IPS-18c (cell line): ENCODE data around the gene OR2T34.
"Not testable (repeated sequence)": the region's sequence is repeated elsewhere in the genome, so short reads cannot be mapped to it uniquely, and the experiment has no call there.

Experiments
- H3K4me3 ChIP-seq: 2 replicates; pipeline ENCODE4 v1.7.0; 2013; ENCODE audit warnings: low read depth, mild to moderate bottlenecking, low read length, moderate library complexity; ENCODE audit not compliant: insufficient read depth
- H3K9me3 ChIP-seq: one replicate; pipeline ENCODE4 v1.6.1; 2013; ENCODE audit warnings: mild to moderate bottlenecking, low read length, moderate library complexity; ENCODE audit not compliant: control insufficient read depth, insufficient read depth

Gene OR2T34

GRCh38 chr1:248572049-248572448 is 2.5 kb downstream of the OR2T34 start:
- H3K9me3 ChIP-seq, H3K4me3 ChIP-seq: not testable (repeated sequence)

- not testable (repeated sequence) for H3K9me3 ChIP-seq, H3K4me3 ChIP-seq
These were observed 3.7 kb downstream of the OR2T34 start for GRCh38 chr1:248570811-248571210.

- not testable (repeated sequence) for H3K9me3 ChIP-seq, H3K4me3 ChIP-seq
These were observed 5.5 kb downstream of the OR2T34 start for GRCh38 chr1:248569049-248569448.

GRCh38 chr1:248565530-248566373 is 8.8 kb downstream of the OR2T34 start:
- not testable (repeated sequence) for H3K9me3 ChIP-seq, H3K4me3 ChIP-seq

GRCh38 chr1:248562672-248563071 is 11.9 kb downstream of the OR2T34 start, which contains the start of gene OR2T29:
Gene OR2T29 (minus strand): TSS chr1:248562772. CDS start chr1:248559491, 3,281 bp downstream.
- H3K9me3 ChIP-seq, result not testable (repeated sequence)

GRCh38 chr1:248551027-248551426 is 23.5 kb downstream of the OR2T34 start:
- H3K4me3 ChIP-seq, H3K9me3 ChIP-seq: not testable (repeated sequence)

More at GRCh38 chr1:248562672-248563071, 11.9 kb downstream of the OR2T34 start, which contains the start of gene OR2T29:
- H3K4me3 ChIP-seq, result not testable (repeated sequence)

- not testable (repeated sequence) for H3K9me3 ChIP-seq, H3K4me3 ChIP-seq
These were observed 27.2 kb downstream of the OR2T34 start for GRCh38 chr1:248547383-248547782.

- H3K4me3 ChIP-seq, H3K9me3 ChIP-seq: not testable (repeated sequence)
These were observed 37.1 kb downstream of the OR2T34 start for GRCh38 chr1:248537449-248537848.
